Cardiac fibroblast (primary cell): Measurements from ENCODE around the gene SLCO3A1.
A peak's percentile ranks its signal among the peaks of the same experiment; 100 is the strongest.

Experiments used
- DNase-seq, 2 donors: peaks; one replicate each; pipeline versions ENCODE4 v3.0.0 to v3.0.0-alpha.2; 2010; ENCODE audit warnings: low read depth in 2 of 2
- H3K4me3 ChIP-seq, 2 donors: replicated peaks in 1 of 2; 1 replicate in 1 of 2; 2 replicates in 1 of 2; pipeline ENCODE4 v1.5.1; 2011; ENCODE audit warnings: low read depth in 2 of 2, low read length in 2 of 2, mild to moderate bottlenecking in 2 of 2, moderate library complexity in 1 of 2
- TF ChIP-seq, protein P1 (sequence below): IDR thresholded peaks from one replicate; pipeline ENCODE4 v1.5.1; 2011; ENCODE audit warnings: low read depth, mild to moderate bottlenecking, low read length, inconsistent platforms

Gene SLCO3A1

DNA sequence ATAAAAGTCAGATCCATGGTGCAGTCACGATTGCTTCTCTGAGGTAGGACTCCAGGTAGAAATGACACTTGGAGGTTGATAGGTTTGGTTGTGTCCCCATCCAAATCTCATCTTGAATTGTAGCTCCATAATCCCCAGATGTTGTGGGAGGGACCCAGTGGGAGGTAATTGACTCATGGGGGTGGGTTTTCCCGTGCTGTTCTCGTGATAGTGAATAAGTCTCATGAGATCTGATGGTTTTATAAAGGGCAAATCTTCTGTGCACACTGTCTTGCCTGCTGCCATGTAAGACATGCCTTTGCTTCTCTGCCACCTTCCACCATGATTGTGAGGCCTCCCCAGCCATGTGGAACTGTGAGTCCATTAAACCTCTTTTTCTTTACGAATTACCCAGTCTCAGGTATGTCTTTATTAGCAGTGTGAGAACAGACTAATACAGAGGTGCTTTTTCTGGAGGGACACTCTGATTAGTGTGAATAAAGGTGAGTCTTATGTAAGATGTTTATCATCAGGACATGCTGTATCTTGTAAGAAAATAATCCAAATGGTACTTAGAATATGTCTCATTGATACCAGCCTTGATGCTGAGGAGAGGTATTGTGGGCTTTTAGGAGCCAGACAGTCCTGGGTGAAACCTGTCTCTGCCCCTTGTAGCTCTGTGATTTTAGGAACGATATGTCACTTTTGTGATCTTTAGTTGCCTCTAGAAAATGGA lies 43.0 kb downstream of the SLCO3A1 start:
- no peak overlapping the region for H3K4me3 ChIP-seq
- TF ChIP-seq, protein P1, sequence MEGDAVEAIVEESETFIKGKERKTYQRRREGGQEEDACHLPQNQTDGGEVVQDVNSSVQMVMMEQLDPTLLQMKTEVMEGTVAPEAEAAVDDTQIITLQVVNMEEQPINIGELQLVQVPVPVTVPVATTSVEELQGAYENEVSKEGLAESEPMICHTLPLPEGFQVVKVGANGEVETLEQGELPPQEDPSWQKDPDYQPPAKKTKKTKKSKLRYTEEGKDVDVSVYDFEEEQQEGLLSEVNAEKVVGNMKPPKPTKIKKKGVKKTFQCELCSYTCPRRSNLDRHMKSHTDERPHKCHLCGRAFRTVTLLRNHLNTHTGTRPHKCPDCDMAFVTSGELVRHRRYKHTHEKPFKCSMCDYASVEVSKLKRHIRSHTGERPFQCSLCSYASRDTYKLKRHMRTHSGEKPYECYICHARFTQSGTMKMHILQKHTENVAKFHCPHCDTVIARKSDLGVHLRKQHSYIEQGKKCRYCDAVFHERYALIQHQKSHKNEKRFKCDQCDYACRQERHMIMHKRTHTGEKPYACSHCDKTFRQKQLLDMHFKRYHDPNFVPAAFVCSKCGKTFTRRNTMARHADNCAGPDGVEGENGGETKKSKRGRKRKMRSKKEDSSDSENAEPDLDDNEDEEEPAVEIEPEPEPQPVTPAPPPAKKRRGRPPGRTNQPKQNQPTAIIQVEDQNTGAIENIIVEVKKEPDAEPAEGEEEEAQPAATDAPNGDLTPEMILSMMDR: no peak
- no peak for DNase-seq

GRCh38 chr15:91897585-91898372 lies 44.3 kb downstream of the SLCO3A1 start:
- TF ChIP-seq, protein P1: no peak

GRCh38 chr15:91898843-91899242 lies 45.3 kb downstream of the SLCO3A1 start:
- no peak overlapping the region for H3K4me3 ChIP-seq
- TF ChIP-seq, protein P1: no peak
- no peak for DNase-seq

More at GRCh38 chr15:91897585-91898372, 44.3 kb downstream of the SLCO3A1 start:
- H3K4me3 ChIP-seq: no peak overlapping the region
- no peak for DNase-seq

- DNase-seq: no peak
- TF ChIP-seq, protein P1: no peak
- H3K4me3 ChIP-seq: no peak overlapping the region
Measured at GRCh38 chr15:91904942-91905341, 51.4 kb downstream of the SLCO3A1 start.

- no peak overlapping the region for H3K4me3 ChIP-seq
- peak; percentile 53 to 63 for DNase-seq
- TF ChIP-seq, protein P1: no peak
Measured at GRCh38 chr15:91908391-91908790, 54.9 kb downstream of the SLCO3A1 start.

DNA sequence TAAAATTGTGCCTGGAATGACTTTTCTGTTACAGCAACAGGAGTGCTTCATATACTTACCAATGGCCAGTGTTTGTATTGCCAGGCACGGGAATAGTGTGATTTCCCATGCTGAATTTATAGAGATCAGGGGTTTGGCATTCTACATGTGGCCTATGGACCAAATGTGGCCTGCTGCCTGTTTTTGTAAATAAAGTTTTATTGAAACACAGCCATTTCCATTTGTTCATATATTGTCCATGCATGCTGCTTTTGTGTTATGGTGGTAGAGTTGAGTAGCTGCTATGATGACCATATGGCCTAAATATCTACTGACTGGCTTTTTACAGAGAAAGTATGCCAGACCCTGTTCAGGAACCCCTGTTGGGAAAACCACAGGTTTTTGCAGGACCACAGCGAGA lies 55.6 kb downstream of the SLCO3A1 start:
- TF ChIP-seq, protein P1: no peak
- no peak for DNase-seq
- H3K4me3 ChIP-seq: no peak overlapping the region
